ENCODE measurements around the gene ASPHD1. TPM values are rescaled to one million over a fixed set of nuclear protein-coding genes. Genes with fewer than 3 reads are reported as not detected.

Gene ASPHD1
- total and polyA plus RNA-seq, 2 of the 8 experiments (the other 6 are each of a cell fraction or from before 2014, with no cell fraction given): 14.5 to 18.6 TPM

DNA sequence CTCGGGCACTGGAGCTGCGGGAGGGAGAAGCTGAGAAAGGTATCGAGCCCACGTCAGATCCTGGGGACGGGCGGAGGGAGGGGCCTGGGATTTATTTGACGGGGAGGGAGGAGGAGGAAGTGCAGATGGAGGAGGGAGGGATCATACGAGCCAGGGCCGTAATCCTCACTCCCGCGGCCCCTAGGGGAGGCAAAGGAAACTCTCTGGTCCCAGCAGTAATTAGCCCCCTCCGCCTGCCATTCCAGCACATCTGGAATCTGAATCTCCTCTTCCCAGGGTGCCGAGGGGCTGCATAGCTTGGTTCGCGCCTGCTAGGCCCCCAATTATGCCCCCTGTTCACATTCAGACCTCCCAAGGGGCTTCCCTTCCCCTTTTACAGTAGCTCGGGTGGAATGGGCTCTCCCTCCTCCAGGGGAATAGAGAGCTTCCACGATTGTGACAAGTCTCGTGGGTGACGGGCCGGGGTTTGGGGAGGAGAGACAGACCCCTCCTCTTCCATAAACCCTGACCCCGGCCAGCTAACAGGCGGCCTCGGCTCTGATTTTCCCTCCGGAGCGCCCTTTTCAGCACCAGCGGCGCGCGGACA is 679 bp upstream of the ASPHD1 start, which contains the start of gene SEZ6L2 (continued):
- TF ChIP-seq HDAC2 (IDR thresholded peaks at IDR 0.05; ENCODE audit: borderline replicate concordance in 1 of 2, low read depth in 2 of 2, low read length in 2 of 2) (peak in 1 of 2 experiments; percentile 84; a peak in 2 of 4 replicates), SIN3A (conservative IDR thresholded peaks at IDR 0.05 in 1 of 2, IDR thresholded peaks at IDR 0.05 in 1 of 2; ENCODE audit: low read depth in 1 of 2, low read length in 2 of 2) (peak; percentile 97 to 98; a peak in 3 of 4 replicates), TCF12 (IDR thresholded peaks at IDR 0.05; ENCODE audit: low read depth, low read length) (no peak), SAP30 (IDR thresholded peaks at IDR 0.05; ENCODE audit: insufficient read depth, insufficient replicate concordance, low read length) (peak; percentile 94), CREB1 (IDR thresholded peaks at IDR 0.05) (peak; percentile 85), RBBP5 (IDR thresholded peaks at IDR 0.05; ENCODE audit: borderline replicate concordance, low read depth, low read length) (no peak), HDAC6 (IDR thresholded peaks at IDR 0.05; ENCODE audit: low read depth, low read length) (no peak)
- TF ChIP-seq, protein P1, sequence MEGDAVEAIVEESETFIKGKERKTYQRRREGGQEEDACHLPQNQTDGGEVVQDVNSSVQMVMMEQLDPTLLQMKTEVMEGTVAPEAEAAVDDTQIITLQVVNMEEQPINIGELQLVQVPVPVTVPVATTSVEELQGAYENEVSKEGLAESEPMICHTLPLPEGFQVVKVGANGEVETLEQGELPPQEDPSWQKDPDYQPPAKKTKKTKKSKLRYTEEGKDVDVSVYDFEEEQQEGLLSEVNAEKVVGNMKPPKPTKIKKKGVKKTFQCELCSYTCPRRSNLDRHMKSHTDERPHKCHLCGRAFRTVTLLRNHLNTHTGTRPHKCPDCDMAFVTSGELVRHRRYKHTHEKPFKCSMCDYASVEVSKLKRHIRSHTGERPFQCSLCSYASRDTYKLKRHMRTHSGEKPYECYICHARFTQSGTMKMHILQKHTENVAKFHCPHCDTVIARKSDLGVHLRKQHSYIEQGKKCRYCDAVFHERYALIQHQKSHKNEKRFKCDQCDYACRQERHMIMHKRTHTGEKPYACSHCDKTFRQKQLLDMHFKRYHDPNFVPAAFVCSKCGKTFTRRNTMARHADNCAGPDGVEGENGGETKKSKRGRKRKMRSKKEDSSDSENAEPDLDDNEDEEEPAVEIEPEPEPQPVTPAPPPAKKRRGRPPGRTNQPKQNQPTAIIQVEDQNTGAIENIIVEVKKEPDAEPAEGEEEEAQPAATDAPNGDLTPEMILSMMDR (IDR thresholded peaks at IDR 0.05; ENCODE audit: control extremely low read depth in 1 of 3, insufficient read depth in 1 of 3, low read depth in 1 of 3, low read length in 3 of 3): peak in 2 of 3 experiments; percentile 27 to 45; a peak in 3 of 4 replicates

Data from H1 (cell line).